ENCODE results near the gene ARHGAP24. TPM values are rescaled to one million over a fixed set of nuclear protein-coding genes. Genes with fewer than 3 reads are reported as not detected.

Gene ARHGAP24
- total and polyA plus RNA-seq, 2 donors from 2014 or later: 78.1 to 94.7 TPM

GRCh38 chr4:85821688-85822455 lies 346.9 kb downstream of the ARHGAP24 start:
- Histone ChIP-seq H3K27me3 (ENCODE audit: control insufficient read depth, insufficient read depth, low read length) (no peaks in the 10 kb centered on the region), H3K4me1 (ENCODE audit: control insufficient read depth in 2 of 3, insufficient read depth in 2 of 3, low read depth in 1 of 3, low read length in 3 of 3) (peaks cover 5 to 16% (median 9%) of the 10 kb centered on the region in 3 donors), H3K36me3 (ENCODE audit: control insufficient read depth in 2 of 3, insufficient read depth in 3 of 3, low read length in 3 of 3) (no peaks in the 10 kb centered on the region), H3K27ac (ENCODE audit: low read depth in 2 of 2, low read length in 2 of 2) (no peak overlapping the region), H3K4me3 (ENCODE audit: low read length in 3 of 3) (no peak overlapping the region), H3K9me3 (ENCODE audit: control insufficient read depth in 2 of 3, insufficient read depth in 1 of 3, low read length in 3 of 3) (peaks cover 0 to 4% (median 0%) of the 10 kb centered on the region in 3 donors), H3K9ac (ENCODE audit: low read length in 3 of 3) (no peak overlapping the region)
- intact Hi-C loops (cut with DNase I): no loop called here
- DNase-seq: no peak
- TF ChIP-seq CTCF (IDR thresholded peaks at IDR 0.05; ENCODE audit: borderline replicate concordance, extremely low read depth, insufficient read depth): no peak
- peak; percentile 15 for FAIRE-seq

GRCh38 chr4:85823295-85823694 lies 348.3 kb downstream of the ARHGAP24 start:
- FAIRE-seq (no peak), DNase-seq (no peak)
- H3K9ac ChIP-seq (ENCODE audit: low read length in 3 of 3): no peak overlapping the region
- TF ChIP-seq CTCF (IDR thresholded peaks at IDR 0.05; ENCODE audit: borderline replicate concordance, extremely low read depth, insufficient read depth): no peak
- peak overlapping the region; percentile 35 to 51 for H3K27ac ChIP-seq (ENCODE audit: low read depth in 2 of 2, low read length in 2 of 2)
- peaks cover 5 to 16% (median 9%) of the 10 kb centered on the region in 3 donors for H3K4me1 ChIP-seq (ENCODE audit: control insufficient read depth in 2 of 3, insufficient read depth in 2 of 3, low read depth in 1 of 3, low read length in 3 of 3)
- no peaks in the 10 kb centered on the region for H3K36me3 ChIP-seq (ENCODE audit: control insufficient read depth in 2 of 3, insufficient read depth in 3 of 3, low read length in 3 of 3)
- no peaks in the 10 kb centered on the region for H3K27me3 ChIP-seq (ENCODE audit: control insufficient read depth, insufficient read depth, low read length)
- H3K9me3 ChIP-seq (ENCODE audit: control insufficient read depth in 2 of 3, insufficient read depth in 1 of 3, low read length in 3 of 3): no peaks in the 10 kb centered on the region
- no peak overlapping the region for H3K4me3 ChIP-seq (ENCODE audit: low read length in 3 of 3)
- intact Hi-C loops (cut with DNase I): no loop called here

- peak overlapping the region; percentile 10 to 56 for H3K27ac ChIP-seq (ENCODE audit: low read depth in 2 of 2, low read length in 2 of 2)
These were observed 349.4 kb downstream of the ARHGAP24 start for GRCh38 chr4:85824166-85824945.

More at GRCh38 chr4:85824166-85824945, 349.4 kb downstream of the ARHGAP24 start:
- Histone ChIP-seq H3K27me3 (ENCODE audit: control insufficient read depth, insufficient read depth, low read length) (no peaks in the 10 kb centered on the region), H3K9me3 (ENCODE audit: control insufficient read depth in 2 of 3, insufficient read depth in 1 of 3, low read length in 3 of 3) (no peaks in the 10 kb centered on the region), H3K4me3 (ENCODE audit: low read length in 3 of 3) (peak overlapping the region in 1 of 3 donors; percentile 1), H3K4me1 (ENCODE audit: control insufficient read depth in 2 of 3, insufficient read depth in 2 of 3, low read depth in 1 of 3, low read length in 3 of 3) (peaks cover 5 to 16% (median 9%) of the 10 kb centered on the region in 3 donors), H3K9ac (ENCODE audit: low read length in 3 of 3) (no peak overlapping the region), H3K36me3 (ENCODE audit: control insufficient read depth in 2 of 3, insufficient read depth in 3 of 3, low read length in 3 of 3) (no peaks in the 10 kb centered on the region)
- intact Hi-C loops (cut with DNase I): no loop called here
- no peak for DNase-seq
- no peak for TF ChIP-seq CTCF (IDR thresholded peaks at IDR 0.05; ENCODE audit: borderline replicate concordance, extremely low read depth, insufficient read depth)
- FAIRE-seq: no peak
